MM.1S (cell line): Measurements from ENCODE around the gene ARFGAP1.

Experiments
- EZH2 ChIP-seq: fragments of 300-600 bp; sonication (generic); optimal IDR thresholded peaks from 2 replicates; pipeline ENCODE3; 2017; ENCODE audit warnings: low read depth, mild to moderate bottlenecking, antibody characterized with exemption, low read length, mixed read lengths
- TF ChIP-seq, protein P1 (sequence below): fragments of 300-600 bp; sonication (generic); IDR thresholded peaks from 2 replicates; pipeline ENCODE4 v1.5.1; 2016; ENCODE audit warnings: antibody characterized with exemption, low read length, mixed read lengths

- TF ChIP-seq, protein P1, sequence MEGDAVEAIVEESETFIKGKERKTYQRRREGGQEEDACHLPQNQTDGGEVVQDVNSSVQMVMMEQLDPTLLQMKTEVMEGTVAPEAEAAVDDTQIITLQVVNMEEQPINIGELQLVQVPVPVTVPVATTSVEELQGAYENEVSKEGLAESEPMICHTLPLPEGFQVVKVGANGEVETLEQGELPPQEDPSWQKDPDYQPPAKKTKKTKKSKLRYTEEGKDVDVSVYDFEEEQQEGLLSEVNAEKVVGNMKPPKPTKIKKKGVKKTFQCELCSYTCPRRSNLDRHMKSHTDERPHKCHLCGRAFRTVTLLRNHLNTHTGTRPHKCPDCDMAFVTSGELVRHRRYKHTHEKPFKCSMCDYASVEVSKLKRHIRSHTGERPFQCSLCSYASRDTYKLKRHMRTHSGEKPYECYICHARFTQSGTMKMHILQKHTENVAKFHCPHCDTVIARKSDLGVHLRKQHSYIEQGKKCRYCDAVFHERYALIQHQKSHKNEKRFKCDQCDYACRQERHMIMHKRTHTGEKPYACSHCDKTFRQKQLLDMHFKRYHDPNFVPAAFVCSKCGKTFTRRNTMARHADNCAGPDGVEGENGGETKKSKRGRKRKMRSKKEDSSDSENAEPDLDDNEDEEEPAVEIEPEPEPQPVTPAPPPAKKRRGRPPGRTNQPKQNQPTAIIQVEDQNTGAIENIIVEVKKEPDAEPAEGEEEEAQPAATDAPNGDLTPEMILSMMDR, result no peak
- TF ChIP-seq EZH2, result no peak
Observed at GRCh38 chr20:63254606-63255384, 17.8 kb upstream of the ARFGAP1 start.
